GM21528 (cell line): ENCODE measurements around the gene CHAC1.

Experiments used
- ATAC-seq: cut with Tn5 transposase; IDR thresholded peaks from one replicate; pipeline ENCODE4 v1.9.1; 2021; ENCODE audit warnings: mild to moderate bottlenecking, moderate library complexity; ENCODE audit not compliant: unreplicated experiment, low FRiP score

The CHAC1 gene, protein sequence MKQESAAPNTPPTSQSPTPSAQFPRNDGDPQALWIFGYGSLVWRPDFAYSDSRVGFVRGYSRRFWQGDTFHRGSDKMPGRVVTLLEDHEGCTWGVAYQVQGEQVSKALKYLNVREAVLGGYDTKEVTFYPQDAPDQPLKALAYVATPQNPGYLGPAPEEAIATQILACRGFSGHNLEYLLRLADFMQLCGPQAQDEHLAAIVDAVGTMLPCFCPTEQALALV

DNA sequence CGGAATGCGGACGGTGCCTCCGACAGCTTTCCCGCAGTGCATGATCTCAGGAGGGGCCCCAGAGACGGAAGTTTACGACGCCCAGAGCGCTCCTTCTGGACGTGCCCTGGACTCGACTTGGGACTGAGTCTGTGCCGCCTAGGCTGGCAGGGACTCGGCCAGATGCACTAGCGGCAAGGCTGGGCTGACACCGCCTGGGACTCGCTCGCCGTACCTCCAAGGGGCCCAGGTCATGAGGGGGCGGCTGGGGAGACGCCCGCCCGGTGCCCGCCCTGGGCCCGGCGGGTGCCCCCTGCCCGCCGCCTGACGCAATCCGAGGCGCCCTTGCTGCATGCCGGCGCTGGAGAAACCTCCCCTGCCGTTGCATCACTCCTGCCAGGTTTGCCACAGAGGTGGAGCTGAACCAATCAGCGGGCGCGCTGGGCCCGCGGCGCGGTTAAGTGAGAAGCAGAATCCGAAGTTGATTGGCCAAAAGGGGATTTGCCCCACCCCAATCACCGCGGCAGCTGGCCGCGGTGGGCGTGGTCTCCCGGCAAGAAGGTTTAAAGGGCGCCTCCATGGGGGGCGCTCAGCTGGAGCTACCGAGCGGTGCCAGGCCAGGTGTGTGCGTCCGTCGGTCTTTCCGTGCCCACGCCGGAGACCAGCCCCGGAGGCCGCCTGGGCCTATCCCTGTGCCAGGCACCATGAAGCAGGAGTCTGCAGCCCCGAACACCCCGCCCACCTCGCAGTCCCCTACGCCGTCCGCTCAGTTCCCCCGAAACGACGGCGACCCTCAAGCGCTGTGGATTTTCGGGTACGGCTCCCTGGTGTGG is at the start of gene CHAC1:
TSS of gene CHAC1 (plus strand) at position 571 of the 812 bp plus-strand sequence. CDS start at position 684, 113 bp downstream.
- peak; percentile 90 for ATAC-seq

GRCh38 chr15:40904552-40905201 is 48.6 kb upstream of the CHAC1 start:
- no peak for ATAC-seq

DNA sequence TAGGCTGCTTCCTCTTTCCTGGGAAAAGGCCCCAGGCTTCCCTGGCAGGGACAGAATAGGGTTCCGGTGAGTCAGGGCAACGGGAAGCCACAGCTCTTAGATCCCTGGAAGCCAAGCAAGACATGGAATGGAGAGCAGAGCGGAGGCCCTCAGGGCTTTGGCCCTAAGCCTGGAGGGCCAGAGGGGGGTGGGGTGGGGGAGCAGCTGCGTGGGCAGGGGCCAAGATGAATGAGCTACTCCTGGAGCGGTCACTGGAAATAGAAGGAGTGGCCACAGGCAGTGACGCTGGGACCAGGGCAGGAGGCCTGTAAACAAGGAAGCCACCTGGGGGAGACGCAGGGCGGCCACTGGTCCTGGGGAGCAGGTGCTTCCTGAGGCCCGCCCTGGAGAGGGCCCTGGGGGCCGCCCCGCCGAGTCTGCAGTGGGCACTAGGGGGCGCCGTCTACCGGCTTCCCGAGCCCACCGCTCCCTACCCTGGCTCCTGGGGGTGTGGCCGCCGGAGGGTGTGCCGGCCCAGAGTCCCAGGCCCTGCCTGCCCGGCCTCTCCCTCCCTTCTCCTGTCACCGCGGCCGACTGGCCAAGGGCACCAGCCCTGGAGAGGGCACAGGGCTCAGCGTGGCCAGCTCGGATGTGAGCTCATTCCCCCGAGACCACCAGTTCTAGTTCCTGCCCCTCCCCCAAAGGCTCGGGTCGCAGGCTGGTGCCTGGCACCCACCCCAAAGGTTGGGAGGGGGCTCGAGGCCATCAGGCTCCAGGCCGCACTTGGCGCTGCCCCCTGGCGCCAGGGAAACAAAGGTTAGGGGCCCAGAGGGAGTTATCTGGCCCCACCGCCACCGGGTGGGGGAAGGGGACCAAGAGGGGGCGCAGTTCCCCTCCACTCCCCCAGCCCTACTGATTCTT is 46.9 kb upstream of the CHAC1 start:
- peak; percentile 76 for ATAC-seq

GRCh38 chr15:40906991-40907802 is 46.1 kb upstream of the CHAC1 start:
- no peak for ATAC-seq

DNA sequence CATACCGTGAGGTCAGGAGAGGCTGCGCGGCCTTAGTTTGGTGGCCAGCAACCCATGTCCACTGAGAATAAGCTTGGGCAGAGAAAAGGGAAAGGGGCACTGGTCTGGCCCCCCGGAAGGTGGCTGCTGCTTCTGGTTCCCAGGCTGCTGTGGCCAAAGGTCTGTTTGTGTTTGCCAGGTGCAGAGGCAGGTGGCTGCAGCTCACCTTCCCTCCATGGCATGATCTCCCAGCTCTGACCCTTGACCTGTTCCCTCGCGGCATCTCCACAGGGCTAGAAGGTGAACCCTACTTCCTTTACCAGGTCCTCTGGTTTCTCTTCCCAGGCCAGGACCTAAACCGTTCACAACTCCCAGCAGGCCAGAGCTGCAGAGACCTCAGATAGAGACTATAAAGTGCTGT is 45.2 kb upstream of the CHAC1 start:
- no peak for ATAC-seq

DNA sequence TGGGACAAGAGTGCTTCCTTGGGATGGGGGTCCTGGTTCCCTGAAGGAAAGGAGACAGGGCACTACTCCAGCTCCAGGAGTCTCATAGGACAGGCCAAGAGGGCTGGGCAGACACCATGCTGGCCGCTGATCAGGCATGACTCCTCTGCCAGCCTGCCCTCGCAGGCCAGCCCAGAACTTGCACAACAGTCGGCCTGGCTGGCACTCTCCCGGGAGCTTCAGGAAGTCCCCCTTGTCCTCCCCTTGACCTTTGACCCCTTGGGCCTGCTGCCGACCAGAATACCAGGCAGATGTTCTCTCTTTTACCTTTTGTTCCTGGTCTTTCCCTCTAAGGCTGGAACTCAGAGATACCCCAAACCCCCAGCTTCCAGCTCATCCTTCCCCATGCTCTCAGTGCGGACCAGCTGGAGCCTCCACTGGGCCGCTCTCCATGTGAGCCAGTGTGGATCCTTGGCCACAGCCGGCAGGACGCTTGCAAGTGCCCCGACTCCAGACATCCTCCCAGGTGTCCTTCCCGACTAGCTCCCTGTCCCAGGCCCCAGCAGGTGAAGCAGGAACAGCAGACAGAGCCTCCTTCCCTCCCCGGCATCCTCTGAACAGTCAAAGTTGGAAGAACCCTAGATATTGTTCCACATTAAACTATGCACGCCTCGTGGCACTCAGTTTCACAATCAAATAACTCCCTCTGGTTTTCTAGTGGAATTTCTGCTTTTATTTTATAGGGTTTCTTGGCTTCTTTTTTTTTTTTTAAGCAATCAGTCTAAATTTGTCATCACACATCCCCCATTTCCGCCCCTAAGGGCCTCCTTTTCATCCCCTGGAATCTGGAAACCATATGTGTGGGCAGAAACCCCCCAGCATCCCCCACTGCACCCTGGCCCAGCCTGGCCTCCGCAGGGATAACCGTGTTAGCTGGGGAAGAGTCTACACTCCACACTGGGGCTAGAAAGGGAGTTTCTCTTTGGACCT is 43.3 kb upstream of the CHAC1 start:
- no peak for ATAC-seq

DNA sequence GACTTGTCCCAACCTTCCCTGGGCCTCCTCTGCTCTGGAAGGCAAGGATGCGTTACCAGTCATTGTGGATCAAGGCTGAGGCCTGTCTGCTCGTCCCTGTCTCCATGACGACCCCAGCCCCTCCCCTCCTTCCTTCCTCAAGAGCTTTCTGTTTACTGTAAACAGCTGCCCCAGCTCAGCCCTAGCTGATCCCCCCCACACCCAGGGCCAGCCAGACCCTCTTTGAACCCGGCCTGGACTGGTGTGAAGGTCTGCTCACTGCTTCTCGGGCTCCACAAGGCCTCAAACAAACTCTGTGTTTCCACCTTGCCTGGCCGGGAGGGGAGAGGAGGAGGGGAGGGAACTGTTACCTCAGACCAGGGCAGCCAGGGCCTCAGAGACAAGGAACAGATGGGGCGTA is 42.1 kb upstream of the CHAC1 start:
- ATAC-seq: no peak

- no peak for ATAC-seq
These were observed 41.6 kb upstream of the CHAC1 start for GRCh38 chr15:40911693-40912092.

DNA sequence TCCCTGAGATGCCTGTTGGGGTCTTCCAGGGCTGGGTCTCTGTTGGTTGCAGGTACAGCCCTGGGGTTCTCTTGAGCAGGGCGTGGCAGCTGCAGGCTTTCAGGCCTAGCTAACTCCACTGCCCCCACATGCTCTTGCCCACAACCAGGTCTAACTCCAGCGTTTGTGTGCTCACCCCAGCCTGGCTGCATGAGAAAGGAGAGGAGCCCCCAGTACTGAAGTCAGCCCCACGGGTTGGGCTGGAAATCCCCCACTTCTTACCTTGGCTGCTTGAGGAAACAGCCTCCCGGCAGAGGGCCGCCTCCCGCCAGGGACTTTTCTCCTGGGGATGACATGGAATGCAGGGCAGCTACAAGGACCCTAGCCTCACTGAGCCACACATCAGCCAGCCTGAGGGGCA is 40.8 kb upstream of the CHAC1 start:
- ATAC-seq: no peak

DNA sequence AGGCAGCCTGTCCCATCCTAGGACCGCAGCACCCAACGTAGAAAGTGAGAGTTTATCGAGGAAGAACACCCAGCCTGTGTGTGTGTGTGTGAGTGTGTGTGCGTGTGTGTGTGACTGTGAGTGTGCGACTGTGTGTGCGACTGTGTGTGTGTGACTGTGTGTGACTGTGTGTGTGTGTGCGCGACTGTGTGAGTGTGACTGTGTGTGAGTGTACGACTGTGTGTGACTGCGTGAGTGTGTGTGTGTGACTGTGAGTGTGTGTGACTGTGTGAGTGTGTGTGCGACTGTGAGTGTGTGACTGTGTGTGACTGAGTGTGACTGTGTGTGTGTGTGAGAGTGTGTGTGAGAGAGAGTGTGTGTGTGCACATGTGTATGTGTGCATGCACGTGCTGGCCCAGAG is 39.3 kb upstream of the CHAC1 start:
- ATAC-seq: no peak

DNA sequence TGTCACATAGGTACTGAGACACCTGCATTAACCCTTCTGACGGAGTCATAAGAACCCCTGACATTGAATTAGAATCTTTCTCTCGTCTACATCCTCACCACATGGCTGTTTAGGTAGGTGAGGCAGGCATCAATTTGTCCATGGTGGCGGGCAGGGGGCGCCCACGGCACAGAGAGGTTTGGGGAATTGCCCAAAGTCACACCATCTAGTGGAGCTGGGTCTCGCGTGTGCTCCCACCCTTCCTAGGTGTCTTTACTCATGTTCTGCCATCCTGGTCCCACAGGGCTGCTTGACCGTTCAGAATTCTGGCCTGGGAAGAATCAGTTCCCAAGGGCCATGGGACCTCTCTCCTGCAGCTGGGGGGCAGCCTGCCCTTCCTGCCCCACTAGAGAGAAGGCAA is 38.8 kb upstream of the CHAC1 start:
- no peak for ATAC-seq

- no peak for ATAC-seq
These were observed 38.1 kb upstream of the CHAC1 start for GRCh38 chr15:40915116-40915661.

DNA sequence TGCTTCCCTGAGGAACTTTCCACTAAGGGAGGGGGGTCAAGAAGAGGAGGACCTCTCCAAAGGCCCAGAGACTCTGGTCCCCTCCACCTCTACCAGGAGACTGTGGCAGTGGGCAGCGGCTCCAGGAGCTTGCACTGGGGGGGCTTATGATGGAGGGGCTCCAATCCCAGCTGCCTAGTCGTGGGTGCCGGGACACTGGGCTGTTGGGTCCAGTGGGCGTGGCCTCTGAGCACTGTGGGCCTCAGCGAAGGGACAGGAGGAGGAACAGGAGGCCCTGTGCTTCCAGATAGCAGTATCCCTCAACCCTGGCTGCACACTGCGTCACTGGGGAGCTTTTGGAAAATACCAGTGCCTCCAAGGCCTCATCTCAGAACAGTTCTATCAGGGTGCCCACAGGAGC is 37.6 kb upstream of the CHAC1 start:
- ATAC-seq: no peak

DNA sequence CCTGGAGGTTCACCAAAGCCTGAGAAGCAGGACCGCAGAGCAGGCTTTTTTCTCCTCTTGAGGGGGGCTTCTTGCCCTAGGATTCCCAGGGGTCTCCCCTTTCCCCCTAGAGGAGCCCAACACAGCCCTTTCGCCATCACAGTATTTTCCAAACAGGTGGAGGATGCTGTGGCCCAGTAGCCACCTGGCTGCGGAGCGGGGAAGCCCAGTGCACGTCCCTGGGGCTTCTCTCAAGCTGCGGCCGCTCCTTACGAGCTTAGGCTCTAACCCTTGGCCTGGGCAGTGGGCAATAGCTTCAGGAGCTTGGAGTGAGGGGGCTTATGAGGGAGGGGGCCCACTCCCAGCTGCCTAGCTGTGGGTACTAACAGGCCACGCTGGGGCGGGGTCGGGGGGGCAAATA is 35.7 kb upstream of the CHAC1 start:
- ATAC-seq: no peak

- ATAC-seq: no peak
These were observed 35.0 kb upstream of the CHAC1 start for GRCh38 chr15:40918146-40918798.

- no peak for ATAC-seq
These were observed 34.4 kb upstream of the CHAC1 start for GRCh38 chr15:40918799-40919392.

DNA sequence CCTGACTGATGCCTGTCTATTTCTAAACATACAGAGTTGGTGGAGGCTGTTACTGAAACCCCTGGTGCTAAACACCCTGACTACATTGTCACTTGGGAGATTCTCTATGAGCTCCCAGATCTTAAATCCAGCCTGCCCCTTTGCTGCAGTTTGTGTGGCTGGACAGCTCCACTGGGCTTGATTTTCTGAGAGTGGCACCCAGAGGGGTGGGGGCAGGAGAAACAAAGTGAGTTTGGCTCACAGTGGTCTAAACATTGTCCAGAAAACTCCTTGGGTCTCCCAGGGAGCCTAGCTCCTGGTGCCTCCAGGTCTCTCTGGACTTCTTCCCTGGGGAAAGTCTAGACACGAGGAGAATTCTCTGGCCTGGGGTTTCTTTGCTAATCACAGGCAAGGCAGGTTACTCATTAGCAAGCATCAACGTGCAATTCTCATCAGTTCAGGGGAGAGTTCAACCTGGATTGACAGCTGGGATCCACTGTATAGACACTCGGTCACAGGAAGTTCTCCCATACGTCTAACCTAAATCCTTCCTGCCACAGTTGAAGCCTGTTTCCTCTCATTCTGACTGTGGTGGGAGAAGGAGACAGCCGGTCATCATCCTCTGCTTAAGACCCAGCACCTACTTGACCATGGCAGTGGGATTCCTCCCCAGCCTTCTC is 31.2 kb upstream of the CHAC1 start:
- ATAC-seq: no peak
